Fibroblast of skin of right quadriceps (primary cell): ENCODE results near the gene GRHPR.
"Not testable (repeated sequence)": the region's sequence is repeated elsewhere in the genome, so short reads cannot be mapped to it uniquely, and the experiment has no call there.

ENCODE experiments used
- DNase-seq: peaks from one replicate; pipeline ENCODE4 v3.0.0-alpha.2; 2013

Gene GRHPR

DNA sequence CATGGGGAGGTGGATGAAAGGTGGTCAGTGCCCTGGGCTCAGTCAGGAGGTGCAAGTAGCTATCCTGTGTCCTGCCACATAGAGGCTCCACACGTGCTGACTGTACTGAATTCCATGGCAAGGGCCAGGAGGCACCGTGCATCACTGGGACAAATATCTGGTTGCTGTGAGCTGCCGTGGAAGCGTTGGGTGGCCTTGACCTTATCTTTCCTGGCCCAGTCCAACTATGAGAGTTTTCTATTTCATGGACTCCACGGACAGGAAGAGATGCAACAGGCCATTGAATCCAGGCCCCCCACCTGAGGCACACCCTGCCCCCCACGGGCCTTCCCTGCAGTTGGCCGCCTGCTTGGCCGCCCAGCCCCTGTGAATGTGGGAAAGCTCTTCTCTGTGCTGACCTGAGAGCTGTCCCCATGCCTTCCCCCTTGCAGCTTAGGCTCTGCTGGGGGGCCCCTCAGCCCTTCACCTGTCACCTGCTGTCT lies 1.7 kb downstream of the GRHPR start:
- DNase-seq: no peak

DNA sequence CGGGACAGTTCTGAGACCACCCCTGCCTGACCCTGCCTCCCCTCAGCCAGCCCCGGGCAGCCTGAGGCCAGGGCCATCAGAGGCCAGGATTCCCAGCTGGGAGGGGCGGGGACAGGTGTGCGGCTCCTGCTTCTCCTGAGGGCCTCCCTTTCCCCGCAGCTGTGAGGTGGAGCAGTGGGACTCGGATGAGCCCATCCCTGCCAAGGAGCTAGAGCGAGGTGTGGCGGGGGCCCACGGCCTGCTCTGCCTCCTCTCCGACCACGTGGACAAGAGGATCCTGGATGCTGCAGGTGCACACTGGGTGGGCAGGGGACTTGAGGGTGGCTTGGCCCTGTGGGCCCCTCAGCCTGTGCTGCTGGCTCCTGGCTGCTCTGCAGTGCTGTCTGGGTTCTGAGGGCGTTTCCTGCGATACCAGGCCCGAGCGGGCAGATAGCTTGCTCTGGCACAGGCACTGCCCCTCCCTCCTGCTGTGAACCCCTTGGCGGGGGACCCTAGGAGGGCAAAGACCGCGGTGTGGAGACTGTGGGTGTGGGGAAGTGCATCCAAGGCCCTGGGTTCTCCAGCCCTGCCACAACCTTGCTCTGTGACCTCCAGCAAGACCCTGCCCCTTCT lies 2.3 kb downstream of the GRHPR start:
- DNase-seq: no peak

DNA sequence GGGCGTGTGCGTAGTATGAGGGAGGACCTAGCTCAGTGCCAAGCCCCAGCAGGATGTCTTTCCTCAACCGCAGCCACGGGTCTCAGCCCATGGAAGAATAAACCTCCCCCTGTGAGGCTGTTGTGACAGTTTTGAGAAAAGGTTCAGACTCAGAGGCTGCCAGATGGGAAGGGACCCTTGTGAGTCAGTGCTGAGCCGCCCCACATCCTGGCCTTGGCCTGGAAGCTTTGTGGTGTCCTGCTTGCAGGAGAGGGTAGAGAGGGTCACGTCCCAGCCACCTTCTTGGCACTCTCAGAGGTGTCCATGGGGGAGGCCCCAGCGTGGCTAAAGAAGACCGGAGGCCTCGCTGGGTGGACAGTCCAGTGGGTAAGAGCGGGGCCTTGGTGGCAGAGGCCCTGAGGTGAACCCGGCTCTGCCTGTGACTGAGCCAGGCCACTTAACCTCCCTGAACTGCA lies 2.8 kb downstream of the GRHPR start:
- no peak for DNase-seq

DNA sequence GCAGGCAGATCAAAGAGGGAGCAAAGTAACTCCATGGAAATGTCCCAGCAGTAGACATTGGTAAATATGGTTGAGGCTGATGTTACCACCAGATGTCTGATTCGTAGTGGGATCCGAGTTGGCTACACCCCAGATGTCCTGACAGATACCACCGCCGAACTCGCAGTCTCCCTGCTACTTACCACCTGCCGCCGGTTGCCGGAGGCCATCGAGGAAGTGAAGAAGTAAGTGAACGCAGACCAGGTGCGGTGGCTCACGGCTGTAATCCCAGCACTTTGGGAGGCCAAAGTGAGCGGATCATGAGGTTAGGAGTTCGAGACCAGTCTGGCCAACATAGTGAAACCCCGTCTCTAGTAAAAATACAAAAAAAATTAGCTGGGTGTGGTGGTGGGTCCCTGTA lies 3.9 kb downstream of the GRHPR start:
- not testable (repeated sequence) for DNase-seq

DNA sequence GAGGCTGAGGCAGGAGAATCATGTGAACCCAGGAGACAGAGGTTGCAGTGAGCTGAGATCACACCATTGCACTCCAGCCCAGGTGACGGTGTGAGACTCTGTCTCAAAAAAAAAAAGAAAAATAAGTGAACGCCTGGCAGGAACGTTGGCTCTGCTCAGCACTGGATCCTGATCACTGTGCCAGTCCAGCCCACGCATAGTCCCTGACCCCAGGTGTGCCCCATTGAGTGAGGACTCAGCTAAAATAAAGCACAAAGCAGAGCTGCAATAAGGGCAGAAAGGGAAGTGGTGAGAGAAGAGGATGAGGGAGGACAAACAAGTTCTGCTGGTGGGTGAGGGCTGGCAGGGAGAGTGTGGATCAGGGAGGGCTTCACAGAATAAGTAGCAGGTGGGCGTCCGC lies 4.3 kb downstream of the GRHPR start:
- no peak for DNase-seq

DNA sequence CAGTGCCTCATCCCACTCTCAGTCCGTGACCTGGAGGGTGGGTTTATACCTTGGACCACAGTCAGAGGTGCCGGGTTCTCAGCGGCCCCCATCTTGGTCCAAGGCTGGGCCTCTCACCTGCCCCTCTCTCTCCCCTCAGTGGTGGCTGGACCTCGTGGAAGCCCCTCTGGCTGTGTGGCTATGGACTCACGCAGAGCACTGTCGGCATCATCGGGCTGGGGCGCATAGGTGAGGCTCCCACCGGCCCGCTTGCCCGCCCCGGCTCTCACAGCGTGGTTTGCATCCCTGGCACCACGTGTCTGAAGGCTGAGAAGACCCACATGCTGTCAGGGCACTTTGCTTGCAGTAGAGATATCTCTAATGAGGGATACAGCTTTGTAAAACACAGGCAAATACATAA lies 5.8 kb downstream of the GRHPR start:
- DNase-seq: no peak

DNA sequence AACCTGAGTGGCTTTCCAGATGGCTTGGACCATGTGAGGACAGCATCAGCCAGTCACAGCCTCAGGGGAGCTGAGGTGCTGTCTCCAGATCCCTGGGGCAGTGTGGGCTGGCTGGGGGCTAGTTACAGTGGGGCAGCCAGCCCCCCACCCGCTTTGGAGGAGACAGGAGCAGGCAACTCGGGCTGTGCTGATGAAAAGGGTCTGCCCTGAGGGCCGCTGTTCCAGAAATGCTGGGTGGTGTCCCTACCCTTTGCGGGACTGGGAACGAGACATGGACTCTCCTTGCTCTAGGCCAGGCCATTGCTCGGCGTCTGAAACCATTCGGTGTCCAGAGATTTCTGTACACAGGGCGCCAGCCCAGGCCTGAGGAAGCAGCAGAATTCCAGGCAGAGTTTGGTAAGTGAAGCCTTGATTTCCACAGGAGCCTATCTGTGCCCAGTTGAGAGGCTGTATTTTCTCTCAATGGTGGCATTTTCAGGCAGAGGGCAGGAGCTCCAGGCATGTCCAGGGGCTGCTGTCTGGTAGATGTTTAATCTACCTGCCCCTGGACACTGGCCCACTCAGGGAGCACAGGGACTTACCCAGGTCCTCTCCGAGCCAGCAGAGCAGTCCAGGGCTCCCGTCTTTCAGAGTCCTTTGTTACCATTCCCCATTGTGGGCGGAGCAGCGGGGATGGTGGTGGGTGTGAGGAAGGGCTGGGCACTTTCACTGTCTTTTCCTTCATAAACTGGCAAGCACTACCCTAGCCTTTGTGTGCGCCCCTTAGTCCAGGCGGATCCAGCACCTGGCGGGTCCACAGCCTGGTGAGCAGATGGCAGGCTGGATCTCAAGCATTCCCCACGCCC lies 7.2 kb downstream of the GRHPR start:
- DNase-seq: no peak

DNA sequence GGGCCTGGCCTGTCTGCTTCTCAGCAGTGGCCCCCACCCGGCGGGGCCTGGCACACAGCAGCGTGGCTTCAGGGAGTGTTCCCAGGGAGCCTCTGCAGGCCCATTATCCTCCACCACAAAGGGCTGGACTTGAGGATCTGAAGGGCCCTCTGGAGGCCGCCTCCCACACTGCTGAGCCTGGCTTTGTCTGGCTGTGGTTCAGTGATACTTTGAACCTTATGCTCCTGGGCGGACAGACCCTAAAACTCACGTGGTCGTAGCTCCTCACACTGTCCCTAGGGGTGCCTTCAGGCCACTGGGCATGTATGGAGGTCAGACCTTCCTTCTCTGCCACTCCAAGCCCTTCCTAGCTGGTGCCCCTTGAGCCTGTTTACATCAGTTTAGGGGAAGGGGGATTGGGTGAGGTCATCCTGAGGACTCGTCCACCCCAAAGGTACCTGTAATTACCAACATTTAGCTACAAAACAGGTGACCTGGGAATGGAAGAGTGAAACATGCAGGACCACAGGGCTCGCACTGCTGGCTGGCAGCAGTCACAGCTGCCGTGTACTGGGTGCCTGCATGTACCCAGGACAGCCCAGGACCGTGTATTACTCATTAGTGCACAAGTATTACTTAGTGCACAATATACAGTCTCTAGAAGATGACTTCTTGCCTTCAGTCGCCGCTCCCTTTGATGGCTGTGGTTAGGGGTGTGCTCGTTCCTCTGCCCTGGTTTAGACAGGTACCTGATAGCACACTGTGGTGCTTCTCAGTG lies 8.5 kb downstream of the GRHPR start:
- DNase-seq: no peak

DNA sequence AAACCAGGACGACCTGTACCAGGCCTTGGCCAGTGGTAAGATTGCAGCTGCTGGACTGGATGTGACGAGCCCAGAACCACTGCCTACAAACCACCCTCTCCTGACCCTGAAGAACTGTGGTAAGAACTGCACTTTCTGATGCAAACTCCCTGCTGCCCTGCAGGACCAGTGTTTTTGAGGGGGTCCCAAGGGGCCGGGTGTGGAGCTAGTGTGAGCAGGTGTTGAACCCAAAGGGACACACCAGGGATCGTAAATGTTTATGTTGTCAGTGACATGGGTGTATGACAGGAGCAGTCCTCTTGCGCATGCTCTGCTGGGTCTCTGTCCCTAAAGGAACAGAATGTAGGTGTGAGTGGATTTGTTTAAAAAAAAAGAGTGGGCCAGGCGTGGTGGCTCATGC lies 9.5 kb downstream of the GRHPR start:
- no peak for DNase-seq

DNA sequence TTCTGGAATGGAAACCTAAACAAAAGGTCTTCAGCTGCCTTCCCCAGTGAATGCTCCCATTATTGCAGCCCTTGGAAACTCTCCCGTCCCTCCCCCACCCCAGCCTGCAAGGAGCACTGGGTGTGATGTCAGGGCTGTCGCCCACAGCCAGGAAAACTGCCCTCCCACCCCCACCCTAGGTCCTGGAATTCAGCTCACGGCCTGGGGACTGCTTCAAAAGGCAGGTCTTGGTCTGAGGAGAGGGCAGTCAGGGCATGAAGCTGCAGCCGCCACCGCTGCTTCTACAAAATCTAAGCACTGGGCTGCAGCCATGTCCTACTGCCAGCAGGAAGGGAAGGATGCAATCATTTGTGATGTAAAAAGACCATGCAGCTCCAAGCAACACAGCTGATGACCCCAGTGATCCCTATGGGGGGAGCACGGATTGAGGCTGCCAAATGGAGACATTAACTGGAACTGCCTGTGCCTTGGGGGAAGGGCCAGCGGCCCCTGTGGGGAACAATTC lies 11.4 kb downstream of the GRHPR start:
- DNase-seq: no peak

DNA sequence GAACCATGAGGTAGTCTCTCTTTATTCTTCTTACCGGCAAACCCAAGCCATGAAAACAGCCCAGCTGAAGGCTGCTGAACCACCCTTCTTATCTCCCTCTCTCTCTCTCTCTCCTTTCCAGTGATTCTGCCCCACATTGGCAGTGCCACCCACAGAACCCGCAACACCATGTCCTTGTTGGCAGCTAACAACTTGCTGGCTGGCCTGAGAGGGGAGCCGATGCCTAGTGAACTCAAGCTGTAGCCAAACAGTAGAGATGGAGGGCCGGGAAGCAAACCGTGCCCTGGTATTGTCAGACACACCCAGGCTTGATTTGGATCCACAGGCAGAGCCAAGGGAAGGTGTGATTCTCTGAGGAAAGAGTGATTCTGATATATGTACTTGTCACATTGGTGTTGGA lies 14.0 kb downstream of the GRHPR start:
- no peak for DNase-seq

DNA sequence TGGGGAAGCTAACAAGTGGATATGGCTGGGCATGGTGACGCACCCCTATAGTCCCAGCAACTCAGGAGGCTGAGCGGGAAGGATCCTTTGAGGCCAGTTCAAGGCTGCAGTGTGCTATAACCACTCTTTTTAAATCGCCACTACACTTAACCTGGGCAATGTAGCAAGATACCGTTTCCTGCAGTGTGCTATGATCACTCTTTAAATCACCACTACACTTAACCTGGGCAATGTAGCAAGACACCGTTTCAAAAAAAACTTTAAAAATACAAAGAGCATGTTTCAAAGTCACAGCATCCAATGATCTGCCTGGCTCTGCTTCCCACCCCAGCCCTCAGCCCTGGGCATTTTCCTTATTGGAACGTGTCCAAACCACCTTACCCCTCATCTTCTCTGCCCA lies 14.5 kb downstream of the GRHPR start:
- DNase-seq: no peak

DNA sequence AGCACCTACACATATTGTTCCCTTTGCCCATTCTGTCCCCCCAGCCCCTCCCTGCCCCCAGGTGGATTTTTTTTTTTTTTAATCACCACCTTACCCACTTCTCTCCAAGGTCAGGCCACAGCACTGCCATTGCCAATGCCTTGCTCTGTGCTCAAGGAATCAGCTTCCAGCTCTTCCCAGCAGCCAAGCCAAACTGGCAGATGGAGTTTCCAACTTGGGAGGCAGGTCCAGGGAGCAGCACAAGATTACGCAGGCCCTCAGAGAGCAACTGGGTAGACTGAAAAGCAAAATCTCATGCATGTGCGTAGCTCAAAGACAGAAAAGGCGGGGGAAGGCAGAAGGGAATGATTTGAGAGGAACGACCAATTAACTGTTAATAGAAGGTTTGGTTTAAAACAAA lies 15.1 kb downstream of the GRHPR start:
- DNase-seq: no peak

DNA sequence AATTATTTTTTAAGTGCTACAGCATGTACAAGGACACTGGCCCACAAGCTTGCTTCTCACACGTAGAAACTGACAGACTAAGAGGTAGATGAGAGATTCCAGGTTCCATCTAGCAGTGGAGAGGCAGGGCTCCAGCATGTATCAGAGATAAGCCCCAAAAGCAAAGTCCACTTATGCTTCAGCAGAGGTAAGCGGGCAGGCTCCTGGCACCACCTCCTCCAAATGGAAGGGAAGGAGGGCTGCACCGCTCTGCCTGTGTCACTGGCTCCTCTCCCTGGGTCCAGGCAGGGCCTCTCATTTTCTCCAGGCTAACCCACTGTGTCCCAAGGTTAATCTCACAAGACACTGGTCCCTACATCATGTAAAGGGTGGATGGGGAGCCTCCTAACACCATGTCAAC lies 15.9 kb downstream of the GRHPR start:
- DNase-seq: no peak

DNA sequence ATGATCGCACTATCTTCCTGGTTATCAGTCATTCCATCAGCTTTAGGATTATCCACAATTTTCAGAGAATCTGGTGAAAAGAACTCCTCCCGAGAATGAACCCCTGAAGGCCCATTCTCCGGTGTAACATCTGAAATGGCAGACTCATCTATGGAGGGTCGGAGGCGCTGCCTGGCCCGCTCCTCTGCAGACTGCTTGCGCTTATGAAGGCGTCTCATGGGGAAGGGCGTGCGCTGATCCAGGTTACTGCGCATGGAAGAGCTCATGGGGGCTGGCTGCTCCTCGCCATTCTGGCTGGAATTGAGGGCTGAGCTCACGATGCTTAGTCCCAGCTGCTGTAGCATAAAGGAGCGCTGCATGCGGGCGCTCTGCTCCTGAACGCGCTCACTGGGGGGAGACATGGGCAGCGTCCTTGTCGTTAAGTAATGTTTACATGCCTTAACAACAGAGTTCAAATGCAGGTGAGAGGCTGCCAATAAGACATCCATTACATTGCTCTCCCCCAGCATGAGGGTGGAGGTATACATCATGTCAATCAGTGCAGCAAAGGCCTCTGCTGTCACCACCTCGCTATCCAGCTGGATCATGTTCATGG lies 19.4 kb downstream of the GRHPR start:
- no peak for DNase-seq

DNA sequence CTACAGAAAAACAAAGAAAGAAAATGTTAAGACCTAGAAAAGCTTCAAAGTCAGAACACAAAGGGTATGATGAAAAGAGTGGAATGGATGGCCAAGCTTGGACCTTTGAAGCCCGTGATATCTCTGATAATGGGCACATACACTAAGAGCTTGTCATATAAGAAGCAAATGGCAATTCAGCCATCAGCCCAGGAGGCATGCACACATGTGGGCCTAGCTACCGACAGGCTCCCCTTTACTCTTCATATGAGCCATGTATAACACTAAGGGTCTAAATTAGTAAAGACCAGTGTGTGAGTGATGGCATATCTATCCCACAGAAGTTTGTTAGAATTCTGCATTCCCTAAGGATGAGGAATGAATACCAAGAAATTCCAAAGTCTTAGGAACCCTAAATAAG lies 20.1 kb downstream of the GRHPR start:
- no peak for DNase-seq

DNA sequence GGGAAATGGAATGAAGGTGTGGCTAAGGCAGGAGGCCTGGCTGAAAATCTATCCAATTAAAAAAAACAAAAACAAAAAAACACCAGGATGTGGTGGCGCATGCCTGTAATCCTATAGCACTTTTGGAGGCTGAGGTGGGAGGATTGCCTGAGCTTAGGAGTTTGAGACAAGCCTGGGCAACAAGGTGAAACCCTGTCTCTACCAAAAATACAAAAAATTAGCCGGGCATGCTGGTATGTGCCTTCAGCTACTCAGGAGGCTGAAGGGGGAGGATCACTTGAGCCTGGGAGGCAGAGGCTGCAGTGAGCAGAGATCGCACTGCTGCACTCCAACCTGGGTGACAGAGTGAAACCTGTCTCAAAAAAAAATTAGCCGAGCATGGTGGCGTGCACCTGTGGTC lies 21.1 kb downstream of the GRHPR start:
- no peak for DNase-seq

DNA sequence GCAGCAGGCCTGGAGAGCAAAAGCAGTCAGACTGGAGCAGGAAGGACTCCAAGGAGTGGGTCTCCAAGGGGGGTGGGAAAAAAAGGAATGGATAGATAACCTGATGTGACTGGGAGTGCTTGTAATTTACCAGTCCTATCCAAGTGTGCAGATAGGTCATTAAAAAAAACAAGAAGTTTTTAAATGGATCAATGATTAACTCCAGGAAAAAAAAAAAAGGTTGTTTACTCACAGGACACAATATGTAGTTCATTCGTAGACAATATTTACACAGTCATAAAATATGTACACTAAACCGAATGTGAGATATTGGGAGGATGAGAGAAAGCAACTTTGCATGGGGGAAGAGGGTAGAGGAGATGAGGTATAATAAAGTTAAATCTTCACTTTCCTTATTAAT lies 22.4 kb downstream of the GRHPR start:
- DNase-seq: no peak

DNA sequence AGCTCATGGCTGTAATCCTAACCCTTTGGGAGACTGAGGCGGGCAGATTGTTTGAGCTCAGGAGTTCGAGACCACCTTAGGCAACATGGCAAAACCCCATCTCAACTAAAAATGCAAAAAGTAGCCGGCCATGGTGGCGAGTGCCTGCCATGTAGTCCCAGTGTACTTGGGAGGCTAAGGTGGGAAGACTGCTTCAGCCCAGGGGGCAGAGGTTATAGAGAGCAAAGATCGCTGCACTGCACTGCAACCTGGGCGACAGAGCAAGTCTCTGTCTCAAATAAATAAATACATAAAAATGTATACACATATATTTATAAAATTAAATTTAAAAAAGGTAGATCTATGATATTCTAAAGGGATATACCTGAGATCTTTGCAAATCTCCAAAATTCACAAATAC lies 23.3 kb downstream of the GRHPR start:
- DNase-seq: no peak

DNA sequence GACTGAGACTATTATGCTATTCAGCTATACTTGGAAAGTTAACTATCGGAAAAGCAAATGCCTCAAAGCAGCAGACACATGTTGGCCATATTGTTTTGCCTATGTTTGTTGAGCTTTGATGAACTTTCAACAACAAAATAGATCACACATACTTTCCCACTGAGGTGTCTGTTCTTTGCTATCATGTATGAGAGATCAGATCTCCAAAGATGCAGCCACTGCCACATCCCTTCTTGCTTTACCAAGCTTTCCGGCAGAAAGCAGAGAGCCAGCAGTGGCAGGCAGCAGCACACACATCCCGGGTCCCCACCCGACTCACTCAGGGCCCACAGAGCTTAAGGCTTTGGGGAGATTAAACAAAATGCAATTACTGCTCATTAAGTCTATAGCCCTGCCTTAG lies 23.9 kb downstream of the GRHPR start:
- no peak for DNase-seq

DNA sequence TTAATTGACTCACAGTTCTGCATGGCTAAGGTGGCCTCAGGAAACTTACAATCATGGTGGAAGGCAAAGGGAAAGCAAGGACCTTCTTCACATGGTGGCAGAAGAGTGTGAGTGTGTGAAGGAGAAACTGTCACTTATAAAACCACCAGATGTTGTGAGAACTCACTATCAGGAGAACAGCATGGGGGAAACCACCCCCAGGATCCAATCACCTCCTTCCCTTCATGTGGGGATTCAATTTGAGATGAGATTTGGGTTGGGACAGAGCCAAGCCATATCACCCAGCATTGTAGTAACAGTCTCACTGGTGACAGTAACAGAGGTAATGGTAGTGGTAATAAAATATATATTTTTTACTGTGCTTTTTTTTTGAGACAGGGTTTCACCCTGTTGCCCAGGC lies 24.6 kb downstream of the GRHPR start:
- DNase-seq: no peak

DNA sequence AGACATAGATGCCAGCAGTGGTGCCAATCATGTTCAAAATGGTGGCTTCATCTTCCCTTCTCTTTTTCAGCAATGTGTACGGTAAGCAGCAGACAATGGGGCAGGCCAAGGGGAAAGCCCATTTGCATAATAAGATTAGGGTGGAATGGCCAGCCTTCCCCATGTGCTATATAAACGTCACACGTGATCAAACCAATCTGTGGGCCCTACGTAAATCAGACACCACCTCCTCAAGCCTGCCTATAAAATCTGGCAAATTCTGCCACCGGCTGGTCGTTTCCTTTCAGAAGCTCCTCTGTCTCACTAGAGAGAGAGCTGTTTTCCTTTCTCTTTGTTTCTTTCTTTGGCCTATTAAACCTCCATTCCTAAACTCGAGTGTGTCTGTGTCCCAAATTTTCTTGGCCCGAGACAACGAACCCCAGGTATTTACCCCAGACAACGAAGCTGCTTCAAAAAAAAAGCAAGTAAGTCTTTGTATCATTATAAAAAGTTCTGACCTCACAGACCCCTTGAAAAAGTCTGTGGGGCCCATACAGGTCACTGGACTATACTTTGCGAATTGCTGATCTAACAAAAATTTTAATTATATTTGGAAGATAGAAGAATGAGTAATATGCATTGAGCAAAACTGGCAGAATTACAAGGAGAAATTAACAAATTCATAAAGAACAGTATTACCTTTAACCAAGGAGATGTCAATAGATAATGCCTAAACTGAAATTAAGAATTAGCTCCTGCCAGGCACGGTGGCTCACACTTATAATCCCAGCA lies 27.6 kb downstream of the GRHPR start:
- no peak for DNase-seq
